ENCODE results near the gene IMMP2L. TPM values are rescaled to one million over a fixed set of nuclear protein-coding genes. Genes with fewer than 3 reads are reported as not detected.
A peak's percentile ranks its signal among the peaks of the same experiment; 100 is the strongest.

IMMP2L gene
- total RNA-seq, 1 experiment from 2014 or later, result 8.6 TPM

DNA sequence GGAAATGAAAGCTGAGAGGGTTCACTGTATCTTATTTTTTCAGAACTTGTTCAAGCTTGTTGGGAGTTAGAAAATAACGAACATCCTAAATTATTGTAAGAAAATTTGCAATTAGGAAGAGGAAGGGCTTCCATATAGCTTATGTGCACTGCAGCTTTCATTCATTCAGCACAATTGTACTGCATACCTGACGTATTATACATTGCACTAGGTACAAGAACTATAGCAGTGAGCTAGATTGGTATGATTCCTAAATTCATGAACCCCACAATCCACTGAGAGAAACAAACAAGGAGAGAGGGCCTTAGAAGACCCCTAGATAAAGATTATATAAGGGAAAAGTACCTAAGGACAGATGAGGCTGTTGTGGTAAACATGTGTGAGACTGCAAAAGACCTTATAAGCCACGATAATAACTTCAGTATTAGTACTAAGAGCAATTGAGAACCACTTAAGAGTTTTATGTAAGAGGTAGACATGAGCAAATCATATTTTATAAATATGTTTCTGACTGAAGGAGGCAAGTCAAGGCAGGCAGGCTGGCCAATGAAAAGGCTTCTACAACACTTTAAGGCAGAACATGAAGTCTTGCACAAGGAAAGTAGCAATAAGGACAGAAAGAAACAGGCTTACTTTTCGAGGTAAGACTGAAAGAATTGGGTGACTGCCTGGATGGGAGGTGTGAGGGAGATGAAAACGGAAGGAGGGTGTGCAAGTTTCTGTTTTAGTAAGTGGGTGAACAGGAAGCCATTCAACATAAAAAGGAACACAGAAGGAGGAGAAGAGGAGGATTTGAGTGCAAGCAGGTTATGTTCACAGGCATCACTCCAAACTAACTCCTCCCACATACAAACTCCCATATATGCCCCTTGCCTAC, 549.3 kb downstream of the IMMP2L start:
- Histone ChIP-seq H3K9me2 (replicated peaks; ENCODE audit: low read length) (no peaks in the 10 kb centered on the region), H3K4me2 (ENCODE audit: low read length) (peak overlapping the region; percentile 27), H4K20me1 (ENCODE audit: low read length) (no peaks in the 10 kb centered on the region), H3F3A (ENCODE audit: low read length, unreplicated experiment) (no peaks in the 10 kb centered on the region), H3K36me3 (ENCODE audit: low read depth, low read length) (no peaks in the 10 kb centered on the region), H3K9me3 (ENCODE audit: low read length) (no peaks in the 10 kb centered on the region), H3K4me1 (ENCODE audit: insufficient read depth, low read length) (peaks cover 24% of the 10 kb centered on the region), H2AFZ (ENCODE audit: low read length) (no peak overlapping the region), H3K27me3 (ENCODE audit: low read length) (no peaks in the 10 kb centered on the region), H3K9ac (ENCODE audit: low read length) (no peak overlapping the region), H3K79me2 (ENCODE audit: low read length) (no peaks in the 10 kb centered on the region), H3K4me3 (ENCODE audit: low read length) (no peak overlapping the region), H3K27ac (ENCODE audit: low read length) (no peak overlapping the region)
- intact Hi-C loops (cut with micrococcal nuclease), result no loop called here
- ChIA-PET POLR2A (ENCODE audit: unreplicated experiment) (no interaction called here), CTCF (no interaction called here)
- ATAC-seq (no peak), DNase-seq (no peak)
- no TSS peak for BruUV-seq (replicated peaks)
- TF ChIP-seq, protein P1, sequence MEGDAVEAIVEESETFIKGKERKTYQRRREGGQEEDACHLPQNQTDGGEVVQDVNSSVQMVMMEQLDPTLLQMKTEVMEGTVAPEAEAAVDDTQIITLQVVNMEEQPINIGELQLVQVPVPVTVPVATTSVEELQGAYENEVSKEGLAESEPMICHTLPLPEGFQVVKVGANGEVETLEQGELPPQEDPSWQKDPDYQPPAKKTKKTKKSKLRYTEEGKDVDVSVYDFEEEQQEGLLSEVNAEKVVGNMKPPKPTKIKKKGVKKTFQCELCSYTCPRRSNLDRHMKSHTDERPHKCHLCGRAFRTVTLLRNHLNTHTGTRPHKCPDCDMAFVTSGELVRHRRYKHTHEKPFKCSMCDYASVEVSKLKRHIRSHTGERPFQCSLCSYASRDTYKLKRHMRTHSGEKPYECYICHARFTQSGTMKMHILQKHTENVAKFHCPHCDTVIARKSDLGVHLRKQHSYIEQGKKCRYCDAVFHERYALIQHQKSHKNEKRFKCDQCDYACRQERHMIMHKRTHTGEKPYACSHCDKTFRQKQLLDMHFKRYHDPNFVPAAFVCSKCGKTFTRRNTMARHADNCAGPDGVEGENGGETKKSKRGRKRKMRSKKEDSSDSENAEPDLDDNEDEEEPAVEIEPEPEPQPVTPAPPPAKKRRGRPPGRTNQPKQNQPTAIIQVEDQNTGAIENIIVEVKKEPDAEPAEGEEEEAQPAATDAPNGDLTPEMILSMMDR (conservative IDR thresholded peaks at IDR 0.05; ENCODE audit: low read depth, low read length), result no peak
- no peak for TF ChIP-seq EZH2phosphoT487 (IDR thresholded peaks at IDR 0.05; ENCODE audit: borderline replicate concordance, low read length)
- TF ChIP-seq EZH2 (IDR thresholded peaks at IDR 0.05; ENCODE audit: low read length, unreplicated experiment), result no peak

DNA sequence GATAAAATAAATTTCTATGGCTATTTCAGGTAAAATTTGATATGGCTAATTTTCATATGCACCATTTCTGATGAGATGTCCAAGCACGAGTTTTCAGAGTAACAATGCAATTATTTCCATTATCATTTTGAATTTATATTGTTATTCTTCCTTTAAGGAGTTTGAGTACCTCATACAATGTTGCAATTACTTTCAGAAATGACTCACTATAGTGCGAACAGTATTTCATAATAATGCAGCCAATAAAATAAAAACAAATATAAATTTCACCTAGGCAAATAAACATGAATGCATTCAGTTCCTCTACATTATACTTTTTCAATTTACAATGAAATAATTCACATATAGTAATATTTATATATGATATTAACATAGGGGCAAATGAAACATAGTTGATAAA, 550.1 kb downstream of the IMMP2L start:
- peaks cover 24% of the 10 kb centered on the region for H3K4me1 ChIP-seq (ENCODE audit: insufficient read depth, low read length)
- intact Hi-C loops (cut with micrococcal nuclease), result no loop called here
- H3K36me3 ChIP-seq (ENCODE audit: low read depth, low read length), result no peaks in the 10 kb centered on the region
- no TSS peak for BruUV-seq (replicated peaks)
- no peak overlapping the region for H2AFZ ChIP-seq (ENCODE audit: low read length)
- H3K9ac ChIP-seq (ENCODE audit: low read length), result no peak overlapping the region
- no peaks in the 10 kb centered on the region; the same call in 1 of the 2 replicates for H3K9me2 ChIP-seq (replicated peaks; ENCODE audit: low read length)
- ChIA-PET CTCF (no interaction called here), POLR2A (ENCODE audit: unreplicated experiment) (no interaction called here)
- H3K27ac ChIP-seq (ENCODE audit: low read length), result peak overlapping the region; percentile 34
- DNase-seq (peak; percentile 56), ATAC-seq (peak; percentile 81)
- H4K20me1 ChIP-seq (ENCODE audit: low read length), result no peaks in the 10 kb centered on the region
- H3K9me3 ChIP-seq (ENCODE audit: low read length), result no peaks in the 10 kb centered on the region
- H3K4me3 ChIP-seq (ENCODE audit: low read length), result no peak overlapping the region
- no peaks in the 10 kb centered on the region for H3F3A ChIP-seq (ENCODE audit: low read length, unreplicated experiment)
- no peaks in the 10 kb centered on the region for H3K79me2 ChIP-seq (ENCODE audit: low read length)
- H3K27me3 ChIP-seq (ENCODE audit: low read length), result no peaks in the 10 kb centered on the region
- H3K4me2 ChIP-seq (ENCODE audit: low read length), result peak overlapping the region; percentile 37
- TF ChIP-seq EZH2 (IDR thresholded peaks at IDR 0.05; ENCODE audit: low read length, unreplicated experiment) (no peak), EZH2phosphoT487 (IDR thresholded peaks at IDR 0.05; ENCODE audit: borderline replicate concordance, low read length) (no peak)
- TF ChIP-seq, protein P1 (conservative IDR thresholded peaks at IDR 0.05; ENCODE audit: low read depth, low read length), result no peak

DNA sequence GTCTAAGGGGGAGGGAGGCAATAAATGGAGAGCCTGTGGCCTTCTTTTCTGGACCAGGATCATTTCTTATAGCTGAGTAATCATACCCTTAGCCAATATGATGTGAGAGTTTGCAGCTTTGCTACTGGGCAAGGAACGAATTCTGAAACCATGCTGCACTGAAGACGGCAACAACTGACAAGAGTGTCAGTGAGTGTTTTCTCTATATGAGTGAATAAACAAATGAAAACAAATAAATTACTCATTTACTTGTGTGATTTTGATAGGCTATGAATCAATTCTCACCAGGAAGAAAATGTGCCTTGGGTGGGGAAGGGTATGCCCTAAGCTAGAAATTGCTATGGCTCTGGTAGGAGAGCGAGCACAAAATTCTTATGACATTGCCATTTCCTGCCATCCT, 550.8 kb downstream of the IMMP2L start:
- H3K9ac ChIP-seq (ENCODE audit: low read length), result no peak overlapping the region
- ATAC-seq, result peak; percentile 36
- peak overlapping the region; percentile 37 for H3K4me2 ChIP-seq (ENCODE audit: low read length)
- H4K20me1 ChIP-seq (ENCODE audit: low read length), result no peaks in the 10 kb centered on the region
- CTCF ChIA-PET, result no interaction called here
- H3K9me3 ChIP-seq (ENCODE audit: low read length), result no peaks in the 10 kb centered on the region
- H2AFZ ChIP-seq (ENCODE audit: low read length), result no peak overlapping the region
- no peaks in the 10 kb centered on the region; the same call in 1 of the 2 replicates for H3K9me2 ChIP-seq (replicated peaks; ENCODE audit: low read length)
- H3K27ac ChIP-seq (ENCODE audit: low read length), result peak overlapping the region; percentile 34
- H3K4me1 ChIP-seq (ENCODE audit: insufficient read depth, low read length), result peaks cover 24% of the 10 kb centered on the region
- no peaks in the 10 kb centered on the region for H3K79me2 ChIP-seq (ENCODE audit: low read length)
- no TSS peak for BruUV-seq (replicated peaks)
- POLR2A ChIA-PET (ENCODE audit: unreplicated experiment), result no interaction called here
- no peaks in the 10 kb centered on the region for H3F3A ChIP-seq (ENCODE audit: low read length, unreplicated experiment)
- TF ChIP-seq EZH2 (IDR thresholded peaks at IDR 0.05; ENCODE audit: low read length, unreplicated experiment), result no peak
- TF ChIP-seq EZH2phosphoT487 (IDR thresholded peaks at IDR 0.05; ENCODE audit: borderline replicate concordance, low read length), result no peak
- TF ChIP-seq, protein P1 (conservative IDR thresholded peaks at IDR 0.05; ENCODE audit: low read depth, low read length), result no peak
- DNase-seq, result peak; percentile 16
- intact Hi-C loops (cut with micrococcal nuclease), result no loop called here
- no peaks in the 10 kb centered on the region for H3K36me3 ChIP-seq (ENCODE audit: low read depth, low read length)
- no peaks in the 10 kb centered on the region for H3K27me3 ChIP-seq (ENCODE audit: low read length)
- no peak overlapping the region for H3K4me3 ChIP-seq (ENCODE audit: low read length)
